BLaER1 (cell line): ENCODE measurements around the gene RAB26.
A peak's percentile ranks its signal among the peaks of the same experiment; 100 is the strongest.

Experiments used
- H3K27ac ChIP-seq: shearing (Covaris generic); formaldehyde crosslinking; 2 replicates; pipeline ENCODE4 v1.8.1; 2022
- H3K27me3 ChIP-seq: shearing (Covaris generic); formaldehyde crosslinking; 2 replicates; pipeline ENCODE4 v1.8.1; 2022
- H3K36me3 ChIP-seq: shearing (Covaris generic); formaldehyde crosslinking; 2 replicates; pipeline ENCODE4 v1.8.1; 2022
- H3K4me1 ChIP-seq: shearing (Covaris generic); formaldehyde crosslinking; 2 replicates; pipeline ENCODE4 v1.8.1; 2022
- H3K4me2 ChIP-seq: shearing (Covaris generic); formaldehyde crosslinking; 2 replicates; pipeline ENCODE4 v1.8.1; 2022
- H3K4me3 ChIP-seq: shearing (Covaris generic); formaldehyde crosslinking; 2 replicates; pipeline ENCODE4 v1.8.1; 2022
- H3K9ac ChIP-seq: shearing (Covaris generic); formaldehyde crosslinking; 2 replicates; pipeline ENCODE4 v1.8.1; 2022
- H3K9me3 ChIP-seq: shearing (Covaris generic); formaldehyde crosslinking; 2 replicates; pipeline ENCODE4 v1.8.1; 2022
- H4K20me1 ChIP-seq: shearing (Covaris generic); formaldehyde crosslinking; 2 replicates; pipeline ENCODE4 v1.8.1; 2022
- Cebpa-rat ChIP-seq: shearing (Covaris generic); IDR thresholded peaks from 2 replicates; pipeline ENCODE4 v1.8.1; 2022

RAB26 gene

DNA sequence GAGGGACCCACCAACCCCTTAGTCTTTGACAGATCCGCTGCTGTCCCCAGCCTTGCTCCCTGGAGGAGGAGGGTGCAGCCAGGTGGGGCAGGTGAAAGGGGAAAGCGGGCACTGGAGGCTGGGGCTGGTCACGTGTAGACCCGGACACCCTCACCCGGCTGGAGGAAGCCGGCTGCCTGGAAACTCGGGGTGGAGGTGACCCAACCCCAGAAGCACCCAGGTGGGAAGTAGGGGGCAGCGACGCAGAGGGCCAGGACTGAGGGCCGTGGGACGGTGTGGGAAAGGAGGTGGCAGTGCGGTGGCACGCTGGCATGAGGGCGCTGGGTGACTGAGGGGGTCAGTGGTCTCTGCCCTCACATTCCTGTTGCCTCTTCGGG is 9.8 kb downstream of the RAB26 start:
- no peak for TF ChIP-seq Cebpa-rat
- H3K4me3 ChIP-seq: peak overlapping the region; percentile 67
- H3K9ac ChIP-seq: peak overlapping the region; percentile 92
- H3K27me3 ChIP-seq: no peaks in the 10 kb centered on the region
- H3K27ac ChIP-seq: peak overlapping the region; percentile 88
- peaks cover 36% of the 10 kb centered on the region for H3K36me3 ChIP-seq
- peak overlapping the region; percentile 98 for H3K4me2 ChIP-seq
- peaks cover 3% of the 10 kb centered on the region; the same call in 1 of the 2 replicates for H3K9me3 ChIP-seq
- H3K4me1 ChIP-seq: peaks cover 65% of the 10 kb centered on the region
- peaks cover 88% of the 10 kb centered on the region for H4K20me1 ChIP-seq

DNA sequence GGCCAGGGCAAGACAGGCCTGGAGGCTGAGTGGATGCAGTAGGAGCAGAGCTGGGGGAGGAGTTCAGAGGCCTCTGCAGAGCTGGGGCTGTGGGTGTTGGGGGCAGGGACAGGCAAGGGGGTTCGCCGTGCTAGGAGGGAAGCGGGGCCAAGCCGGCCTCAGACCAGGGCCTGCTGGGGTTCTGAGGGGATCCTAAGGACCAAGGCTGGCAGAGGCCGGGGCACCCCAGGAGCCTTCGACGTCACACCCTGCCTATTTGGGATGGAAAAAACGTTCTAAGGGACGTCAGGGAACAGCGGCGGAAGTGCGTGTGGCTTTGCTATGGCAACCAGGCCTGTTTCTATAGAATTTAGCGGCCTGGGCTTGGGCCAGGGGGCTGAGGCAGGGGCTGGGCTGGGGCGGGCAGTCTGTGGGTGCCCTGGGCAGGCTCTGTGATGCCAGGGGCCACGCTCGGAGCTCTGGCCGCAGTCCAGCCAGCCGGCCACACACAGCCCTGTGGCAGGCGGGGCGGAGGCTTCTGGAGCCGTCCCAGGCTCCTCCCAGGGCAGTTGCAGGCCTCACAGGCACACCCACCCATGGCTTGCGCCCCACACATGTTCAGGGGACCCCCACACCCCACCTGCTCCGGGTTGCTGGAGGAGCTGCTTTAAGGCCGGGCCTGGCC is 10.9 kb downstream of the RAB26 start:
- Histone ChIP-seq H3K4me3 (peak overlapping the region; percentile 67), H3K27me3 (no peaks in the 10 kb centered on the region), H3K9ac (peak overlapping the region; percentile 92), H3K4me1 (peaks cover 67% of the 10 kb centered on the region), H3K27ac (peak overlapping the region; percentile 88), H4K20me1 (peaks cover 88% of the 10 kb centered on the region), H3K4me2 (peak overlapping the region; percentile 98), H3K36me3 (peaks cover 37% of the 10 kb centered on the region), H3K9me3 (peaks cover 14% of the 10 kb centered on the region; the same call in 1 of the 2 replicates)
- no peak for TF ChIP-seq Cebpa-rat

DNA sequence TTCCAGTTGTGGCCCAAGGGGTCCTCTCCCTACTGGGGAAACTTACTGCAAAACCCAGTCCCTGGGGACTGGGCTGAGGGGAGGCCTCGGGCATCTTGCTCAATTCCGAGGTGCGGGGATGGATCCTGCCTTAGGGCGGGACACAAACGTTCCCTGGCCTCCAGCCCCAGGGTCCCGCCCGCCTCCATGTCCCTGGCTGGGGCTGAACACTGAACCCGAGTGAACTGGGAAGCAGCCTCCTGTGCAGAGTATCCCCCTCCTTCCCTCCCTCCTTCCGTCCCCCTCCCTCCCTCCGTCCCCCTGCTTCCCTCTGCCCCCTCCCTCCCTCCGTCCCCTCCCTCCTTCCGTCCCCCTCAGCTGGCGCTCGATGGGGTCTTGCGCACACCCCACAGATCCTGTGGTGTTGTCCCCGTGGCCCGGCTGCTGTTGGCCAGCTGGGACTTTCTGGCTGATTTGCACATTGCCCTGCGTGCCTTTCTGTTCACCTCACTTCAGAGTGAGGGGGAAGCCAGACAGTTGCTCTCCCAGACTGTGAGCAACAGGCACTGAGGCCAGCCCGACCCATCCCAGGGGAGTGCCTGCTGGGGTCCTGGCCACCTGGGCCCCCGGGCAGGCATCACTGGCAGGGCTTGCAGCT is 12.6 kb downstream of the RAB26 start:
- H3K4me3 ChIP-seq: peak overlapping the region; percentile 62
- H3K27me3 ChIP-seq: no peaks in the 10 kb centered on the region
- peaks cover 52% of the 10 kb centered on the region for H3K36me3 ChIP-seq
- H4K20me1 ChIP-seq: peaks cover 91% of the 10 kb centered on the region
- H3K4me1 ChIP-seq: peaks cover 67% of the 10 kb centered on the region
- H3K9me3 ChIP-seq: peaks cover 16% of the 10 kb centered on the region; the same call in 1 of the 2 replicates
- H3K27ac ChIP-seq: peak overlapping the region; percentile 88
- H3K9ac ChIP-seq: peak overlapping the region; percentile 75
- TF ChIP-seq Cebpa-rat: no peak
- peak overlapping the region; percentile 98 for H3K4me2 ChIP-seq

DNA sequence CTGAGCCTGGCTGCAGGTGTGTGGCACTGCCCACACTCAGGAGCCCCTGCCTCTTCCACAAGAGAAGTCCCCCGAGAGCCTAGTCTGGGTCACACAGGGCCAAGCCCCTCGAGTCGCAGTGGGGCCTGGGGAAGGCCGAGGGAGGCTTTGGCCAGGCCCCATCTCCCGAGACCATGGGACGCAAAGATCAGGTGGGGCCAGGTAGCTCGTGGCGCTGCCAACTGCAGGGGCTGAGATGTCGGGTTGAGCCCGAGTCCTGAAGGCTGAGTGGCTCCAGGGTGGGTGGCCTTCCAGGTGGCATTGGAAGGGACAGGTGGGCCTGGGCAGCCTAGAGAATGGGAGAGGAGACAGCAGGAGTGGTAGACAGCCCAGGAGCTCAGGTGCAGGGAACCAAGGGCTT is 13.5 kb downstream of the RAB26 start:
- no peak for TF ChIP-seq Cebpa-rat
- Histone ChIP-seq H4K20me1 (peaks cover 91% of the 10 kb centered on the region), H3K4me2 (peak overlapping the region; percentile 98), H3K4me3 (peak overlapping the region; percentile 26; the same call in 1 of the 2 replicates), H3K36me3 (peaks cover 60% of the 10 kb centered on the region), H3K27ac (peak overlapping the region; percentile 87), H3K27me3 (no peaks in the 10 kb centered on the region), H3K9ac (peak overlapping the region; percentile 60), H3K9me3 (peaks cover 16% of the 10 kb centered on the region; the same call in 1 of the 2 replicates), H3K4me1 (peaks cover 63% of the 10 kb centered on the region)

DNA sequence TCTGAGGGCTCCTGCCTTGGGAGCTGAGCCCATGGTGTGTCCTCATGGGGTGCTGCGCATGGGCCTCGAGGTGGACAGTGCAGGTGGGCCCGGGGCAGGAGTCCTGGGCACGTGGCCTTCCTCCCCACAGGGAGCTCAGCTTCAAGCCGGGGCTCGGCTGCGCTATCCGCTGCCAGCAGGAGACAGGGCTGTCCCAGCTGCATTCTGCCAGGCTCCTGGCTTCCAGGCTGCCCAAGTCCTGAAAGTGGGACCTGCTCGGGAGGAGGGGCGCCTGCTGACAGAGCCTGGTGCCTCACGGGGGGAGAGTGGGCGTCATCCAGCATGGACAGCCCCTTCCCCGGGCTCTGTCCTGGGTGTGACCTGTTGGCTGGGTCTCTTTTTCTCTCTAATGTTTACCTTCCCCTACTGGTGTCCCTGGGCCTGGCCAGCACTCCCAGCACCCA is 14.3 kb downstream of the RAB26 start:
- peaks cover 16% of the 10 kb centered on the region; the same call in 1 of the 2 replicates for H3K9me3 ChIP-seq
- peak overlapping the region; percentile 87 for H3K27ac ChIP-seq
- H3K27me3 ChIP-seq: no peaks in the 10 kb centered on the region
- H3K36me3 ChIP-seq: peaks cover 66% of the 10 kb centered on the region
- peak overlapping the region; percentile 98 for H3K4me2 ChIP-seq
- H3K9ac ChIP-seq: no peak overlapping the region
- H3K4me1 ChIP-seq: peaks cover 62% of the 10 kb centered on the region
- H3K4me3 ChIP-seq: no peak overlapping the region
- peaks cover 91% of the 10 kb centered on the region for H4K20me1 ChIP-seq
- no peak for TF ChIP-seq Cebpa-rat

DNA sequence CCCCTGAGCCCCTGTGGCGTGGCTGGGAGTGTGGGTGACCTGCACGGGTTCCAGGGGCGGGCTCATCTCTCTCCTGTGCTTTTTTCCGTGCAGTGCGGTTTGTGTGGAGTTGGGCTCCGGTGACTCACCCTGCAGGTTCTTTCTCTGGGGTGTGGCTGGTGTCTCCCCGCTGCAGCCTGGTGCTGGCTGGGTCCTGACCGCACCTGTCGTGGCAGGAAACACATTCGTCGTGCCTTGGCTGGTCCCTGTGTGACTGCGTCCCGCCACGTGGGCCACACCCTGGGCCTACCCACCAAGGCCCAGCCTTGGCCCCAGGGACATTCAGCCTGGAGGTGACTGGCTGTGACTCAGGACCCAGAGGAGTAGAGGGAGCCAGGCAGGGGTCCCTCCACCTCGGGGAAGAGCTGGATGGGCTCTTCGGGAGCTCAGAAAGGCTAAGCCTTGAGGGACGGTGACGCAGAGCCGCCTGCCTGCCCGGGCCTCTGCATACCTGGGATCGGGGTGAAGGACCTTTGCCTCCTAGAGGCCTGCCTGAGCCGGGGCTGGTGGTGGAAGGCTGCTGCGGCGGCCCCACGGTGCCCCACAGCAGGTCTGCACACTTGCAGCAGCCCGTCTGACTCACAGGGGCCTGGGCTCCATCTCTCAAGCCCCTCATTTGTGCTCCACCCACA is 14.9 kb downstream of the RAB26 start:
- TF ChIP-seq Cebpa-rat: no peak
- peaks cover 62% of the 10 kb centered on the region for H3K4me1 ChIP-seq
- peaks cover 91% of the 10 kb centered on the region for H4K20me1 ChIP-seq
- no peak overlapping the region for H3K4me3 ChIP-seq
- H3K27ac ChIP-seq: peak overlapping the region; percentile 87
- no peak overlapping the region for H3K4me2 ChIP-seq
- peaks cover 66% of the 10 kb centered on the region for H3K36me3 ChIP-seq
- no peaks in the 10 kb centered on the region for H3K27me3 ChIP-seq
- H3K9ac ChIP-seq: no peak overlapping the region
- H3K9me3 ChIP-seq: peaks cover 16% of the 10 kb centered on the region; the same call in 1 of the 2 replicates

DNA sequence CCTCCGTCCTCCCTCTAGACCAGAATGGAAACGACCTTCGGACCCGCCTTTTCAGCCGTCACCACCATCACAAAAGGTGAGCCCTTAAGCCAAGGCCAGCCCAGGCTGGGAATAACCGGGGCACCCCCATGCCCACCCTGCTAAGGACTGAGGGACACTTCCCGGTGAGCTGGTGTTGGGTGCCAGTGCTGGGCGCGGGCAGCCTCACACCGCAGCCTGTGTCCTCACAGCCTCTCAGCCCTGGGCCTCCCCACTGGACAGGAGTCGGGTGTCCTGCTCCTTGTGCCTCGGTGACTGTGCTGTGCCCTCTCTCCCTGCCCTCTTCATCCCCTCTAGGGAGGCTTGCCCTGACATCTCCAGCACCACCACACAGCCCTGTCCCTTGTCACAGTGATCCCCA is 17.4 kb downstream of the RAB26 start:
- Histone ChIP-seq H3K36me3 (peaks cover 68% of the 10 kb centered on the region), H3K27me3 (no peaks in the 10 kb centered on the region), H4K20me1 (peaks cover 89% of the 10 kb centered on the region), H3K9ac (no peak overlapping the region), H3K4me3 (no peak overlapping the region), H3K4me1 (peaks cover 63% of the 10 kb centered on the region), H3K4me2 (no peak overlapping the region), H3K27ac (no peak overlapping the region), H3K9me3 (peaks cover 16% of the 10 kb centered on the region; the same call in 1 of the 2 replicates)
- no peak for TF ChIP-seq Cebpa-rat

DNA sequence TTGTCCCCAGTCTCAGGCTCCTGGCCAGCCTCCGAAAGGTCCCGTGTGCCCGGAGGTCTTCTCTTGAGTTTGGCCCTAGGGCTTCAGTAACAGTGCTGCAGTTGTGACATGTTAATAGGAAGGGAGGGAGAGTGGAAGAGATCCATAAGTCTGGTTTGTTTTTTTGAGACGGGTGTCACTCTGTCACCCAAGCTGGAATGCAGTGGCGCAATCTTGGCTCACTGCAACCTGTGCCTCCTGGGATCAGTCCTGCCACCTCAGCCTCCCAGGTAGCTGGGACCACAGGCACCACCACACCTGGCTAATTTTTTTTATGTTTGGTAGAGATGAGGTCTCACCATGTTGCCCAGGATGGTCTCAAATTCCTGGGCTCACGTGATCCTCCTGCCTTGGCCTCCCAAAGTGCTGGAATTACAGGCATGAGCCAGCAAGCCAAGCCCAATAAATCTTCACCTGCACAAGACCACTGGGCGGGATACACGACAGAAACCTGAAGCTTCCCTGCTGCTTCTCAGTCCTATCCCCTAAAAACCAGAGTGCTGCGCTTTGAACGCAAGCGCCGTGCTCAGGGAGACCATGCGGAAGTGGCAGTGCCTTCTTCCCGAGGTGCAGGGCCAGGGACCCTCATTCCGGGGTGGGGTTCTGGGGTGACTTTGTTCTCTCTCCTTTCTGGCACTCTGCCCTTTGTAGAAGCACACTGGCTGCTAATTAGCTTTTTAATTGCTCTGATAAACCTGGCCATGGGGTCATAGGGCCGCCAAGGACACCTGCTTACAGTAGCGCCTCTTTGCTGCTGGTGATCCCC is 18.0 kb downstream of the RAB26 start:
- Histone ChIP-seq H3K4me3 (no peak overlapping the region), H3K36me3 (peaks cover 75% of the 10 kb centered on the region), H3K27ac (no peak overlapping the region), H4K20me1 (peaks cover 90% of the 10 kb centered on the region), H3K4me1 (peaks cover 64% of the 10 kb centered on the region), H3K9ac (no peak overlapping the region), H3K4me2 (no peak overlapping the region), H3K9me3 (peaks cover 16% of the 10 kb centered on the region; the same call in 1 of the 2 replicates), H3K27me3 (no peaks in the 10 kb centered on the region)
- TF ChIP-seq Cebpa-rat: no peak

DNA sequence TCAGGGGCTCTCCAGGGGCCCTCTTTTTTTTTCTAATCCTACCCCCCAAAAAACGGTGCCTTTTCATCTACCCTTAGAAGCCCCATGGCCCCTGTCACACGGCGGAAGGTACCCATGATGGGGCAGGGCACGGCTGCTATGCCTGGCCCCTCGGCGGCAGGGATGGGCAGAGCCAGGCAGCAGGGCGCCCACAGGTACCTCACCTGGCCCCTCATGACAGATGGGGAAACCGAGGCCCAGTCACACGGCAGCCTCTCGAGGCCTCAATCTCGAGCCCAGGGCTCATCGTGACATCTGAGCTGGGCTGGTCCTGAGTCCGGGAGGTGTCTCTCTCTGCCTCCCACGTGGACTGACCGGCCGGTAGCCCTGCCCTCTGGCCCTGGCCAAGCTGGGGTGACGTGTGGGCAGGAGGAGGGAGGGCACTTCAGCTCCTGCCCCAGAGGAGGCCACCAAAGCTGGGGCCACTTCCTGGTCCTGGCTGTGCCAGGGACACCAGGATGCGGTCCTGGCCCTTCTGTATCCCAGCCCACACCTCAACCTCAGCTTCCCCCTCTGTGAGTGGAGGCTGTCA is 18.7 kb downstream of the RAB26 start:
- H3K4me3 ChIP-seq: no peak overlapping the region
- no peak for TF ChIP-seq Cebpa-rat
- H3K9me3 ChIP-seq: peaks cover 16% of the 10 kb centered on the region; the same call in 1 of the 2 replicates
- H3K4me2 ChIP-seq: no peak overlapping the region
- H3K9ac ChIP-seq: peak overlapping the region; percentile 80; the same call in 1 of the 2 replicates
- H3K27me3 ChIP-seq: no peaks in the 10 kb centered on the region
- H4K20me1 ChIP-seq: peaks cover 86% of the 10 kb centered on the region
- peaks cover 78% of the 10 kb centered on the region for H3K36me3 ChIP-seq
- peaks cover 64% of the 10 kb centered on the region for H3K4me1 ChIP-seq
- 0 out of 2 replicates have a peak overlapping the region, but pooled peaks have one; percentile 92 for H3K27ac ChIP-seq
